ENCODE measurements around the gene FLOT1. TPM values are rescaled to one million over a fixed set of nuclear protein-coding genes. Genes with fewer than 3 reads are reported as not detected.

FLOT1 gene
- polyA plus RNA-seq, 1 donor (not counting 4 experiments of a cell fraction or from before 2014, with no cell fraction given): 21.6 TPM

- Histone ChIP-seq H3K9me1 (ENCODE audit: control insufficient read depth, extremely low read depth, insufficient read depth, low read length) (no peaks in the 10 kb centered on the region), H3K4me2 (ENCODE audit: control insufficient read depth, extremely low read depth, insufficient read depth, low read depth, low read length) (peak overlapping the region; percentile 54), H3K27ac (ENCODE audit: control insufficient read depth, insufficient read depth, low read length) (peak overlapping the region; percentile 49), H3K4me1 (ENCODE audit: control insufficient read depth, extremely low read depth, insufficient read depth, low read length) (peaks cover 44% of the 10 kb centered on the region), H3K4me3 (ENCODE audit: control insufficient read depth in 2 of 3, extremely low read depth in 1 of 3, insufficient read depth in 2 of 3, low read depth in 1 of 3, low read length in 3 of 3) (no peak overlapping the region), H3K27me3 (ENCODE audit: control insufficient read depth, extremely low read depth, insufficient read depth, low read length) (no peaks in the 10 kb centered on the region), H2AFZ (ENCODE audit: control insufficient read depth, low read length) (peak overlapping the region; percentile 48), H3K79me2 (ENCODE audit: control insufficient read depth, insufficient read depth, low read length) (no peaks in the 10 kb centered on the region), H3K9ac (ENCODE audit: control insufficient read depth, extremely low read depth, insufficient read depth, low read length) (no peak overlapping the region), H3K9me3 (ENCODE audit: control insufficient read depth, low read depth, low read length) (no peaks in the 10 kb centered on the region), H3K36me3 (ENCODE audit: control insufficient read depth in 2 of 2, extremely low read depth in 1 of 2, insufficient read depth in 2 of 2, low read length in 2 of 2) (no peaks in the 10 kb centered on the region), H4K20me1 (ENCODE audit: control insufficient read depth, extremely low read depth, insufficient read depth, low read length) (no peaks in the 10 kb centered on the region)
- dilution Hi-C loops (cut with MboI; ENCODE audit: extremely low pct_ligation_motif_present, low sequenced_read_pairs): no loop called here
- DNase-seq (ENCODE audit: low read depth, low spot score) (no peak), FAIRE-seq (no peak)
- TF ChIP-seq EZH2 (IDR thresholded peaks at IDR 0.05; ENCODE audit: low read length): no peak
- TF ChIP-seq CTCF (optimal IDR thresholded peaks at IDR 0.05 in 1 of 3, IDR thresholded peaks at IDR 0.05 in 1 of 3, conservative IDR thresholded peaks at IDR 0.05 in 1 of 3; ENCODE audit: extremely low read depth in 1 of 3, insufficient read depth in 2 of 3, low read length in 3 of 3): no peak
Measured at GRCh38 chr6:30779850-30780641, 37.6 kb upstream of the FLOT1 start.

DNA sequence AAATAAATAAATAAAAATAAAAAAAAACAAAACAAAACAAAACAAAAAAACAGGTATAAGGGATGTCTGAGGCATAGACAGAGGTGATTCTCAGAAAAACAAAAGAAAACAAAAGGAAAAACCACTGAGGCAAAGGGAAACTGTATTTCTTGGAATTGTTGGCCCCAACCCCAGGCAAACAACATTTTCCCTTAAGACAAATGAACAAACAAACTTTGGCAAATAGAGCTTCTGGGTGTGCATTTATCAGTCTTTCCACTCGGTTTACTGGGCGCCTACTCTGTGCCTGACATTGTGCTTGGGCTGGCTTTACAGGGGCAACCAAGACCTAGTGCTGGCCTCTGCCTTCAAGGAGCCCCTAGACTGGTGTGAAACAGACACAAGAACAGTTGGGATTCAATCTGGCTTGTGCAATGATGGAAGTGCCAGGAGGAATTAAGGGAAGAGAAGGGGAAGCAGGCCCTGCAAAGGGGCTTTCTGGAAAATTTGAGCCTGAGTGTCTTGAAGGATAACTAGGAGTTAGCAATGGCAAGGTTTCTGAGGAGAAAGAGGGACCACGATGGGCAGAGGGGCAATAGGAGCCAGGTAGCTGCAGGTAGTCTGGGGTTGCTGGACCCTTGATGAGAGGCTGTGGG lies 35.6 kb upstream of the FLOT1 start:
- no peaks in the 10 kb centered on the region for H3K9me3 ChIP-seq (ENCODE audit: control insufficient read depth, low read depth, low read length)
- FAIRE-seq (no peak), DNase-seq (ENCODE audit: low read depth, low spot score) (no peak)
- no peaks in the 10 kb centered on the region for H4K20me1 ChIP-seq (ENCODE audit: control insufficient read depth, extremely low read depth, insufficient read depth, low read length)
- no peak overlapping the region for H3K9ac ChIP-seq (ENCODE audit: control insufficient read depth, extremely low read depth, insufficient read depth, low read length)
- no peaks in the 10 kb centered on the region for H3K27me3 ChIP-seq (ENCODE audit: control insufficient read depth, extremely low read depth, insufficient read depth, low read length)
- H3K79me2 ChIP-seq (ENCODE audit: control insufficient read depth, insufficient read depth, low read length): no peaks in the 10 kb centered on the region
- no peak overlapping the region for H3K27ac ChIP-seq (ENCODE audit: control insufficient read depth, insufficient read depth, low read length)
- H3K36me3 ChIP-seq (ENCODE audit: control insufficient read depth in 2 of 2, extremely low read depth in 1 of 2, insufficient read depth in 2 of 2, low read length in 2 of 2): no peaks in the 10 kb centered on the region
- H2AFZ ChIP-seq (ENCODE audit: control insufficient read depth, low read length): no peak overlapping the region
- no peak overlapping the region for H3K4me3 ChIP-seq (ENCODE audit: control insufficient read depth in 2 of 3, extremely low read depth in 1 of 3, insufficient read depth in 2 of 3, low read depth in 1 of 3, low read length in 3 of 3)
- H3K4me1 ChIP-seq (ENCODE audit: control insufficient read depth, extremely low read depth, insufficient read depth, low read length): peaks cover 44% of the 10 kb centered on the region
- dilution Hi-C loops (cut with MboI; ENCODE audit: extremely low pct_ligation_motif_present, low sequenced_read_pairs): no loop called here
- no peaks in the 10 kb centered on the region for H3K9me1 ChIP-seq (ENCODE audit: control insufficient read depth, extremely low read depth, insufficient read depth, low read length)
- TF ChIP-seq CTCF (optimal IDR thresholded peaks at IDR 0.05 in 1 of 3, IDR thresholded peaks at IDR 0.05 in 1 of 3, conservative IDR thresholded peaks at IDR 0.05 in 1 of 3; ENCODE audit: extremely low read depth in 1 of 3, insufficient read depth in 2 of 3, low read length in 3 of 3): no peak
- no peak for TF ChIP-seq EZH2 (IDR thresholded peaks at IDR 0.05; ENCODE audit: low read length)
- H3K4me2 ChIP-seq (ENCODE audit: control insufficient read depth, extremely low read depth, insufficient read depth, low read depth, low read length): no peak overlapping the region

All from keratinocyte (primary cell).